ENCODE results near the gene LRP8. TPM values are rescaled to one million over a fixed set of nuclear protein-coding genes. Genes with fewer than 3 reads are reported as not detected.

Gene LRP8
- total RNA-seq, 4 donors from 2014 or later: 1.8 to 3.6 (median 2.2) TPM

DNA sequence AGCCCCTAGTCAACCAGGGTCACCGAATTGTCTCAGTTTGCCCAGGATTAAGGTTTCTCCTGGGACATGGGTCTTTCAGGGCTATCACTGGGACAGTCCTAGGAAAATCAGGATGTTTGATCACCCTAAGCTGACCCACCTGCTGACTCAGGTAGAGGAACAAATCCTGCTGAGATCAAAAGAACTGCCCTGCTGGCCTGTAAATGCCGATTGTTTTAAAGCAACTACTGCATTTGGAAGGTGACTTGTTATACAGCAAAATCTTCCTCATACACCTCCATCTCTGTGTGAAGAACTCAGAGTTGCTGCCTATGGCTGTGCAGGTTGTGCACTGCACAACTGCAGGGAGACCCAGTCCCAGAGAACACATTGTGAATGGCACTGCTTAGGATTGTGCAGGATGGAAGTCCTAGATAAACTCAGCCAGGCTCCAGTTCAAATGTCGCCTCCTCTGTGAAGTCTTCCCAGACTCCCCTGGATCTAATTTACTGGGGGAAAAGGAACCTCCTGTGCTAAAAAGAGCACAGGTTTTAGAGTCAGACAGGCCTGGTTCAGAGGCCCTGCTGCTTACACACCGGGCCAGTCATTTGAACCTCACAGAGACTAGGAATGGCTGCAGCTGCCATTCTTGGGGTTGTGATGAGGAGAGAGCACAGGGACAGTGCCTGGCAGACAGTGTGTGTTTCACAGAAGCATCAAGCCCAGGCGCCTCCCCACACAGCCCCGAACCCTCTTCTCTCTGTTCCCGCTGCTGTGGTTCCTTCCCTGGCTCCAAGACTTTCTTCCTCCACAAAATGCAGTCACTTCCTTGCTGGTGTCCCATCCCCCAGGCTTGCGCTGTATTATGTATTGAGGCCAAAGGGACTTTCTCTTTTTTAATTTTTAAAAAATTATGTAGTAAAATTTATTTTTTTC, 23.2 kb upstream of the LRP8 start:
- TF ChIP-seq, protein P1, sequence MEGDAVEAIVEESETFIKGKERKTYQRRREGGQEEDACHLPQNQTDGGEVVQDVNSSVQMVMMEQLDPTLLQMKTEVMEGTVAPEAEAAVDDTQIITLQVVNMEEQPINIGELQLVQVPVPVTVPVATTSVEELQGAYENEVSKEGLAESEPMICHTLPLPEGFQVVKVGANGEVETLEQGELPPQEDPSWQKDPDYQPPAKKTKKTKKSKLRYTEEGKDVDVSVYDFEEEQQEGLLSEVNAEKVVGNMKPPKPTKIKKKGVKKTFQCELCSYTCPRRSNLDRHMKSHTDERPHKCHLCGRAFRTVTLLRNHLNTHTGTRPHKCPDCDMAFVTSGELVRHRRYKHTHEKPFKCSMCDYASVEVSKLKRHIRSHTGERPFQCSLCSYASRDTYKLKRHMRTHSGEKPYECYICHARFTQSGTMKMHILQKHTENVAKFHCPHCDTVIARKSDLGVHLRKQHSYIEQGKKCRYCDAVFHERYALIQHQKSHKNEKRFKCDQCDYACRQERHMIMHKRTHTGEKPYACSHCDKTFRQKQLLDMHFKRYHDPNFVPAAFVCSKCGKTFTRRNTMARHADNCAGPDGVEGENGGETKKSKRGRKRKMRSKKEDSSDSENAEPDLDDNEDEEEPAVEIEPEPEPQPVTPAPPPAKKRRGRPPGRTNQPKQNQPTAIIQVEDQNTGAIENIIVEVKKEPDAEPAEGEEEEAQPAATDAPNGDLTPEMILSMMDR (IDR thresholded peaks at IDR 0.05): no peak
- TF ChIP-seq POLR2A (IDR thresholded peaks at IDR 0.05): no peak
- TF ChIP-seq POLR2AphosphoS5 (IDR thresholded peaks at IDR 0.05): no peak
- no peak for TF ChIP-seq EP300 (IDR thresholded peaks at IDR 0.05)
- H3K27ac ChIP-seq: no peak overlapping the region
- peaks cover 0 to 3% (median 0%) of the 10 kb centered on the region in 3 donors for H3K9me3 ChIP-seq
- no peak for ATAC-seq
- H3K27me3 ChIP-seq: no peaks in the 10 kb centered on the region
- no peaks in the 10 kb centered on the region for H3K36me3 ChIP-seq
- no peak overlapping the region for H3K4me3 ChIP-seq
- WGBS, 2 donors (ENCODE audit: low coverage in 1 of 2): 80 to 86% methylated on average over 6 of the region's 8 CpGs
- no peaks in the 10 kb centered on the region for H3K4me1 ChIP-seq

DNA sequence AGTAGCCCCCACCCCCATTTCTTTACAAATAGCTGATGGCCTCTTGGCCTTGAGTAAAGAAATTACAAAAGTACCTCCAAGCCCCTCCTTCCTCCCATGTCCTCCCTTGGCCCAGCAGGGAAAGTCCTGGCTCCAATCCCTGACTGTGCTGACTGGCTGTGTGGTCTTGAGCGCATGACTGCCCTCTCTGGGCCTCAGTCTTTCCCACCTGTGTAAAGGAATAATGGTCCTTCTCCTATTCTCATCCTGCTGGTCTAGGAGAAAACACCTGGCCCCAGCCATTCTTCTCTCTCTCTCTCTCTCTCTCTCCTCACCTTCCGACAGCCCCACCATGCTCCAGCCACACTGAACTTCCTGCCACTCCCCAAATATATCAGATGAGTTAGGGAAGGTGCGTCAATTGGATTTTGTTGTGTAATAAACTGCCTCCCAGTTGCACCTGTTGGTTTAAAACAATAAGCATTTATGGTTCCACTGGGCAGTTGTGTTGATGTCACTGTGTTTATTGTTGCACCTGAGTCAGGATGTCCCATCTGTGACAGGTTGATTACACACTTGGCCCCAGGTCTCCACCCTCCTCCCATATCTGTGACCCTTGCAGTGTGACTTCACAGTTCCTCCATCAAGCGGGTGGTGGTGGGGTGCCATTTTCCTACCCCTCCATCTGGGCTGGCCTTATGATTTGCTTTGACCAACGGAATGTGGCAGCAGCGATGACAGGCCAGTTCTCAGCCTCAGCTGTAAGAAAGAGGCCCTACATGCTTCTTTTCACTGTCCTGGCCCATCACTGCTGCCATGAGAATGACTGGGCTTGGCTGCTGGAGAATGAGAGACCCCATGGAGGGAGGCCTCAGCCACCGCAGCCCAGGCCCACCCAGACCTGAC, 22.3 kb upstream of the LRP8 start:
- WGBS, 2 donors (ENCODE audit: low coverage in 1 of 2): 88 to 94% methylated on average over 4 to 7 of the region's 7 CpGs
- Histone ChIP-seq H3K4me3 (no peak overlapping the region), H3K36me3 (no peaks in the 10 kb centered on the region), H3K9me3 (no peaks in the 10 kb centered on the region), H3K27me3 (no peaks in the 10 kb centered on the region), H3K4me1 (no peaks in the 10 kb centered on the region), H3K27ac (no peak overlapping the region)
- no peak for TF ChIP-seq POLR2A (IDR thresholded peaks at IDR 0.05)
- no peak for TF ChIP-seq EP300 (IDR thresholded peaks at IDR 0.05)
- no peak for TF ChIP-seq POLR2AphosphoS5 (IDR thresholded peaks at IDR 0.05)
- TF ChIP-seq, protein P1 (IDR thresholded peaks at IDR 0.05): no peak
- no peak for ATAC-seq

DNA sequence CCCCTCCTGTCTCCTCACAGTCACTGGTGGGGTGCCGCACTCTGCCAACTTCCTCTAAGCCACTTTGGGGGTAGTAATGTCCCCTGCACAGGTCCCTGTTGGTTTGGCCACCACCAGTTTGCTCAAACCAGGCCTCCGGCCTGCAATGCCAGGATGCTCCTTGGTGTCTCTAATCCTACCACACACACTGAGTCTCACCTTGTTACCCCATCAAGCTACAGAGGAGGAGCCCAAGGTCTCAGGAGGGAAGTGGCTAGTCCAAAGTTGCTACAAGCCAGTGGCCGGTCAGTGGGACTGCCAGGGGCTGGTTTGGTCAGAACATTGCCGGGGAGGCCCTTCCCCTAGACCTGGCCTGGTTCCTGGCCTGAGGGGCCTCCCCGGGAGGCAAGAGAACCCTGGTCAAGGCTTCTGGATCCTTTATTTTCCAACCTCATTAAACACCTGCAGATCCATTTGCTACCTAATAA, 21.5 kb upstream of the LRP8 start:
- Histone ChIP-seq H3K4me1 (no peaks in the 10 kb centered on the region), H3K9me3 (no peaks in the 10 kb centered on the region), H3K36me3 (no peaks in the 10 kb centered on the region), H3K4me3 (no peak overlapping the region), H3K27me3 (no peaks in the 10 kb centered on the region), H3K27ac (no peak overlapping the region)
- TF ChIP-seq, protein P1 (IDR thresholded peaks at IDR 0.05): no peak
- no peak for TF ChIP-seq POLR2A (IDR thresholded peaks at IDR 0.05)
- TF ChIP-seq EP300 (IDR thresholded peaks at IDR 0.05): no peak
- TF ChIP-seq POLR2AphosphoS5 (IDR thresholded peaks at IDR 0.05): no peak
- WGBS, 2 donors (ENCODE audit: low coverage in 1 of 2): 95% methylated on average over 4 of the region's 5 CpGs; no CpG with 5 or more reads in 1 of the 2 donors
- no peak for ATAC-seq

DNA sequence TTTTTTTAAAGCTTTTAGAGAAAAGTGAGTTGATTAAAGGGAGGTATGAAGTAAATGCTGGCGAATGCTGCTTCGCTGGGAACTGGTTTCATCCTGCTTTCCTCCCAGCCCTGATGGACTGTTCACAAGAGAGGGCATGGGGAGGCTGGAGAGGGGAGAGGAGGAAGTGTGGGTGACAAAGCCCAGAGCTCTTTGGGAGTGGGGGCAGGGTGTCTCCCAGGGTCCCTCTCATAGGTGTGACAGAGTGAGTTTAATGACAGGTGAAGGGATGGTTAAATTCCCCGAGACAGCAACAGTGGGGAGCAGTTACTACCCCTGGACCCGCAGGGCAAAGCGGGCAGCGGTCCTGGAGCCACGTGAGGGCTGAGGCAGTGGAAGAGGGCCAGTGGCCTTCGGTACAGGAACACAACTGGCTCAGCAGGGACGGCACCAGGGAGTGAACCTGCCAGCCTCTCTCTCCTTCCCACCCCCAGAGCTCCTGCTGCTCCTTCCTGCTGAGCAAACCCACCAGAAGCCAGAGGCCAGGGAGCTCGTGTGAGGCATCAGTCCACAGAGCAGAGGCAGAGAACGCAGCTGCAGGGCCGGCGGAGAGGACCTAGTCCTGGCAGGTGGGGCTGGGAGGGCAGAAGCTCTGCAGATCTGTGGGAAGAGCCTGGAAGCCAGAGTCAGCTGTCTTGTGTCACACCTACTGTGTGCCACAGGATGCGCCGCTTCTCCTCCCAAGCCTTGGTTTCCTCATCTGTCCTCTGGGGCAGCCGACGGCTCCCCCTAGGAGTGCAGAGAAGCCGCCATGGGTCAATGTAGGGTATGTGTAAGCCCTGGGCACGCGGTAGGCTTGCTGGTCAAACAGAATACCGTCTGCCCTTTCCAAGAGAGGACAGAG, 20.9 kb upstream of the LRP8 start:
- TF ChIP-seq POLR2A (IDR thresholded peaks at IDR 0.05) (no peak), EP300 (IDR thresholded peaks at IDR 0.05) (no peak), POLR2AphosphoS5 (IDR thresholded peaks at IDR 0.05) (no peak)
- TF ChIP-seq, protein P1 (IDR thresholded peaks at IDR 0.05): no peak
- Histone ChIP-seq H3K4me3 (no peak overlapping the region), H3K27me3 (no peaks in the 10 kb centered on the region), H3K9me3 (no peaks in the 10 kb centered on the region), H3K27ac (no peak overlapping the region), H3K36me3 (no peaks in the 10 kb centered on the region), H3K4me1 (no peaks in the 10 kb centered on the region)
- WGBS, 2 donors (ENCODE audit: low coverage in 1 of 2): 57 to 83% methylated on average over 2 to 7 of the region's 21 CpGs
- ATAC-seq: no peak

Data from gastroesophageal sphincter (tissue), 4 donors.